OCI-M2 (cell line): ENCODE measurements around the gene CEACAM21.

ENCODE experiments used
- DNase-seq: peaks from one replicate; lab custom pipeline; 2025; ENCODE audit not compliant: unreplicated experiment; lab: John Stamatoyannopoulos, UW

The CEACAM21 gene

DNA sequence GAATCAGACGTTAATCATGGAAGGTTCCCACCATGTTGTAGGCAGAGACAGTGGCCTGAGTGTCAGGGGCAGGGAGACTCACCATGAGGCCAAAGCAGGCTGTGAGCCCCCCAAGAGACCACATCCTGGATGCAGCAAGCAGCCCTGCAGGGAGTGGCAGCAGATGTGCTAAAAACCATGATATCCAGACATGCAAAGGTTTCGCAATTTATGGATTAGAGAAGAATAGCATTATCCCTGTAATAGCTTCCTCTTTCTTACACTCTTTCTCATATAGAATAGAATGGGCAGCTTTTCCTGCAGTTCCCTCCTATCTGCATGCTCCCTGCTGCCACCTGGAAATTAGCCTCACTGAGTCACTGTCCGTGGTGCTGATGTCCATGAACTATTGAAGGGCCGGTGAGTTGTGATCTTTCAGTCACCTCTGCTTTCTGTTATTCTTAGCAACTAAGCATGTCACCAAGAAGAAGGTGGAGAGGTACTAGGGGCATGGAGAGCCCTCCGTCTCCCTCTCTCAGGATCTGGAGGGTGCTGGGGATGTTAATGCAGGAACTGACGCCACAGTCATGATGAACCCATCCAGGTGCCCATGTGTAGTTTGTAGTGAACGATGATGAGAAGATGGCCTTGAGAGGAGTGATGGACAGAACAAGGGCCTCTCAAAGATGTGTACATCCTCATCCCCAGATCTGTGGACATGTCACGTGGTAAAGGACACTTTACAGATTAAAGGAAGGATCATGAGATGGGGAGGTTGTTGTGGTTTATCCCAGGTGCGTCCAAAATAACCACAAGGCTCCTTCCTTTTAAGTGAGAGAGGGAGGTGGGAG lies 41.0 kb downstream of the CEACAM21 start:
- no peak for DNase-seq

GRCh38 chr19:41617941-41618730 lies 42.2 kb downstream of the CEACAM21 start:
- no peak for DNase-seq

DNA sequence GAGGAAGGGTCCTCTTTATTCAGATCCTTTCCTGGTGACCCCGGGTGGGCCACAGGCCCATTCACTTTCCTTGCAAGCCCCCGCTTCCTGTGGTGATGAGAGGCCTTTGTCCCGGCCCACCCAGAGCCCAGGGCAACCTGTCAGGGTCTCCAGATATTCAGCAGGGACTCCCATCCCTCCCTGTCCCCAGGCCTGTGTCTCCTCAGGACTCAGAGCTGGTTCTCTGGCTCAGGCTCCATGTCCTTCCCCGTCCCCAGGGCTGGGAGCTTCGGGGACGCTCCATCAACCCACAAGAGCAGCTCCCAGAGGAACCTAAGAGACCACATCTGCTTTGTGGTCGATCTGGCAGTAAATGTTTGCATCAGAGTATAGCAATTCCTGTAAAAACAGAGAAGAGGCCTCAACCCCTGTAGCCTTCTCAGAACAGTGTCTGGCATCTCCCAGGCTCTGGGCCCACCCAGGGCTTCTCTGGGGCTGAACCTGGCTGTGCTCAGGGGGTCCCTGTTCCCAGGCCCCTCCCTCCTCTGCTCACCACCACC lies 43.1 kb downstream of the CEACAM21 start:
- no peak for DNase-seq

GRCh38 chr19:41620171-41620570 lies 44.2 kb downstream of the CEACAM21 start:
- no peak for DNase-seq

- DNase-seq: no peak
Measured at GRCh38 chr19:41621226-41621625, 45.3 kb downstream of the CEACAM21 start.

- DNase-seq: no peak
Measured at GRCh38 chr19:41621654-41622053, 45.7 kb downstream of the CEACAM21 start.

DNA sequence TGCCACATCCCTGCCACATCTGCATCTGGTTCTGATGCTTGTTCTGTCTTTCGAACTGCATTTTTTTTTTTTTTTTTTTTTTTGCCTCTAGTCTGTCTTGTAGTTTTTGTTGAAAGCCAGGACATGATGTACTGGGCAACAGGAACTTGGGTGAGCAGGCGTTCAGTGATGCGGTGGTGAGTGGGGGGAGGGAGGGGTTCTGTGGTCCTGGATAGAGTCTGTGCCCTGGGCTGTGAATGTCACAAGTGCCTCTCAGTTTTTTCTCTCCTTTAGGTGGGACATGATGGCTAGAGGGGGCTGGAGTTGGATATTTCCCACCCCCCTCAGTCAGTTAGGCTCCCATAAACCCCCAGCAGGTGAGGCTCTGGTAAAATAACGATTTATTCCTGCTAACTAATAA lies 47.4 kb downstream of the CEACAM21 start:
- no peak for DNase-seq

GRCh38 chr19:41624515-41624914 lies 48.5 kb downstream of the CEACAM21 start:
- no peak for DNase-seq

- no peak for DNase-seq
Measured at GRCh38 chr19:41624937-41625336, 49.0 kb downstream of the CEACAM21 start.

DNA sequence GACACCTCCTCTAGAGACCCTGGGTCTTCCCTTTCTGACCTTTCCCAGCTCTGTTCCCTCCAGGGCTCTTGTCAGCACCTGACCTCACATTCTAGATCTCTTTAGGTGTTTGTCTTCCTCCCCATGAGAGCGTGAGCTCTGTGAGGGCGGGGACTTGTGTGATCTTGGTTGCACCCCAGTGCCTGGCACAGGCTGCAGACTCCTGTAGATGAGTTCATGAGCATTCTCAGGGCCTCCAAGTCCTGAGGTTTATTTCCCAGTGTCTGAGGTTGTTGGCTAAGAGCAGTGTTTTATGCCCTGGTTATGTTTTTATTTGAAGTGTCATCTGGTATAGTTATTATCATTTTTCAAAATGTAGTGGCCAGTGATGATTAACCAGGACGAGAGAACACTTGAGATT lies 50.3 kb downstream of the CEACAM21 start:
- no peak for DNase-seq

DNA sequence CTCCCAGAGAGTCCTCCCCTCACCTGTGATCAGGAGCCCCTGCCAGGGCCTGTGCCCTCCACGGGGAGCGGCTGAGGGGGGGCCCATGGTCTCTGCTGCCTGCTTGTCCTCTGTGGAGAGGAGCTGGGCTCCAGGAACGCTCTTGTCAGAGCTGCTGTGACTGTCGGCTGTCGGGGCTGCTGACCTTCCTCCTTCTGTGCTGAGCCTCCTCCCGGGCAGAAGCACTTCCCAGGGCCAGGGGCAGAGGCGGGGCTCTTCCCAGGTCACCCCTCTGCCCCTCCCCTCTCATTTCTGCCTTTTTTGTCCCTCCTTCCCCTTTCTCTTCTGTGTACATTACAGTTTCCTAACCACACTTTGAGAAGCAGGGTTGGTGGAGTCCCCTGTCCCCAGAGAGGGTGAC lies 50.9 kb downstream of the CEACAM21 start, which contains the start of gene CEACAM4:
TSS of gene CEACAM4 (minus strand) at position 198 of the 400 bp plus-strand sequence. CDS start at position 87, 111 bp downstream.
- no peak for DNase-seq

DNA sequence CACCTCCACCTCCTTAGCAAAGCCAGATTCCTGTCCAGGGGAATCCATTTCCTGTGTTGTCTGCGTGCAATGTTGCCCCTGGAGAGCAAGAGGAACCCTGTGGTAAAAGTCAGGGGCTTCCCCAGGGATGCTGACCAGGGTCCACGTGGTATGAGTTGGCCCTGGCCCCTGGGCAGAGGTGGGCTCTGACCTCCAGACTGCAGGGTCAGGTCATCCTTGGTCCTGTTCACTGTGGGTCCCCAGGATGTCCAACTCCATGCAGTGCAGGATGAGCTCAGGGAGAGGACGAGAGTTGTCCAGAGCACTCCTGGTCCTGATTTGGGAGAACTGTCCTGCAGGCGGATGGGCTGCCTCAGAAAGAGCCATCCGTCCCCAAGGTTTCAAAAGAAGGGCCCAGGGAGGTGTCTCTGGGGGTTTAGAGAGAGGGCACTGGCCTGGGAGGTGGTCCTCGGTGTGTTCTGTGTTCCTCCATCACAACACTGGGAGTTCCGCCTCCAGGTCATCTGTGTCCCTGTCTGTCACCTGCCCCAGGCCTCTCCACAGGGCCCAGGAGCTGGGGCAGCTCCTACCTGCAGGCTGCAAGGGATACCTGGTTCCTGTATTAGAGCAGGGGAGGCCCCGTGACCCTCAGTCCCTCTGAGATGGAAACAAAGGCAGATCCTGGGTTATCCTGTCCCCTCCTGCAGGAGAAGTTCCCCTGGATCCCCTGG lies 52.2 kb downstream of the CEACAM21 start:
- DNase-seq: no peak
